NOMO-1 (cell line): Measurements from ENCODE around the gene ULK3.
A peak's percentile ranks its signal among the peaks of the same experiment; 100 is the strongest.

Experiments used
- DNase-seq, 2 experiments: peaks; one replicate each; lab custom pipeline; 2025; ENCODE audit not compliant: unreplicated experiment in 2 of 2; lab: John Stamatoyannopoulos, UW

ULK3 gene

DNA sequence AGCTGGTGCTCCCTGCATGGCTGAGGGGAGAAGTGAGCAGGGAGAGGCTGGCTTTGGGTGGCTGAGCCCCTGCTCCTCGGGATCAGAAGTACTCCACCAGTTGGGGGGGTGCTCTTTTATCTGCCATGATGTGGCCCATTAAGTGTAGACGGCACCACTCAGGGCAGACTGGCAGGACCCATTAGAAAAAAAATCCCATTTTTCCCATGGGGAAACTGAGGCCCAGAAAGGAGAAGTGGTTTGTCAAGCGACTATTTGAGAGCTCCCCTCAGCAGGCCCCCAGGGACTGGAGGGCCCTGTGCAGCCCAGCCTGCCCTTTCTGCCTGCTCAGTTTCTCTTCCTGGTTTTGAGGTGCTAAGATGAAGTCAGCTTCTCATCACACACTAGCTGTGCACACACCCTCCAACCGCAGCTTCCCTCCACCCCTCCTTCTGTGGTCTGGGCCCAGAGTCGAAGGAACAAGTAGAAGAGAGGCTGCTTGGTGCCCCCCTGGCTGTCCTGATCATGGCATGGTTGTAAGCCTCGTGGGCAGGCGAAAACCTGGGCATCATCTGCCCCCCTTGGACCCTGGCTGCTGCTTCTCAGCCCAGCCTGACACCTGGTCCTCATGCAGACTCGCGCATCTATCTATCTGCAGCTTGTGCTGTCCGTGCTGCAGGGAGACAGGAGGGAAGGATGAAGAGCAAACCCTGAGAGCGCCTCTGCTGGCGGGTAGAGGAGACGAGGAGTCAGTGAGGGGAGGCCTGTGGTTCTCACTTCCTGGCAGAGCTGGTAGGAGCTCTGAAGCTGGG, 55.5 kb downstream of the ULK3 start:
- DNase-seq = peak; percentile 98

DNA sequence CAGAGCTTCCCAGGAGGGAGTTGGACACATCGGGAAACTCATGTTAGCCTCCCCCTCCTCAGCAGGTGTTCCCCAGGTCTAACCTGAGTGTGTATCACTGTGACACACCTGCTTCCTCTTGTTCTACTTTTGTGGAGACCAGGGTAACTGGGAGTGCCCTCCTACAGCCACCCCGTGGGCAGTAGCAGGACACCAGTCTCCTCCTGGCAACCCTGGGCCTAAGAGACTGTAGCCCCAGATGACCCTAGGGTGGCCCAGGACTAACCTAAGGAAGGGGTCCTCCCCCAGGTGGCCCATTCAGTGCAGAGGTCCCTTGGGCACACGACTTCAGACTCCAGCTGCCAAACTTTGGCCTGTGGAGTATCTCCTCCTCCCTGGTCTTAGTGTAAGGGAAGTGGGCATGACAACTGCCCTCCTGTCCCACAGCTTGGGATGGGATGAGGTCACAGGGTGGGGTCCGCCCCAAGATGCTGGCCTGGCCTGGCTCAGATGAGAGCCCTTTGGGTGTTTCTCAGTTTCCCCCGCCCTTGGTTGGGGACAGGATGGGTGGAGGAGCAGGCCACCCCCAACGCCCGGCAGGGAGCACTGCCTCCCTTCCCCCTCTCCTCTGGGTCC, 56.3 kb downstream of the ULK3 start:
- no peak for DNase-seq
